Lower leg skin (tissue), 4 donors: ENCODE measurements around the gene FOXI1. TPM values are rescaled to one million over a fixed set of nuclear protein-coding genes. Genes with fewer than 3 reads are reported as not detected.

ENCODE experiments used
- DNase-seq, 2 donors: peaks; one replicate each; pipeline ENCODE4 v3.0.0-alpha.2; 2019; ENCODE audit warnings: low spot score in 2 of 2
- H3K4me3 ChIP-seq: fragments of 200-600 bp; sonication (generic); 2 replicates; pipeline ENCODE4 v1.5.1; 2017; ENCODE audit warnings: mild to moderate bottlenecking, low read depth; ENCODE audit not compliant: poor library complexity, severe bottlenecking
- CTCF ChIP-seq, 3 donors: fragments of 450-650 bp; IDR thresholded peaks; one replicate each; pipeline ENCODE4 v1.5.1; 2016; ENCODE audit warnings: antibody characterized with exemption in 3 of 3, mild to moderate bottlenecking in 3 of 3, moderate library complexity in 2 of 3
- POLR2A ChIP-seq, 2 donors: fragments of 450-650 bp; IDR thresholded peaks; one replicate each; pipeline ENCODE4 v1.6.1; 2016 to 2017; ENCODE audit warnings: antibody characterized with exemption in 2 of 2, mild to moderate bottlenecking in 1 of 2, moderate library complexity in 1 of 2
- WGBS, 2 donors: methylation state at CpG; one replicate each; pipeline ENCODE4 v1.1.5; 2018; 5-methylcytosine and 5-hydroxymethylcytosine counted together
- intact Hi-C: fragments of 100-400 bp; cut with DNase I; formaldehyde crosslinking; loops from one replicate; pipeline ENCODE4 v1.15.0; 2023; ENCODE audit warnings: low total_unique reads
- total RNA-seq, 4 donors: library from RNA; depleted of rRNA; stranded (reverse); fragments of >200 nt; gene quantifications; one replicate each; pipeline ENCODE4 v1.1.0, GENCODE V29; 2016

Gene FOXI1
- total RNA-seq, 4 donors from 2014 or later = 0.46 to 5.3 (median 3.4) TPM

- 83 to 86% methylated on average over 2 of the region's 2 CpGs for WGBS, 2 donors
- intact Hi-C loops = no loop called here
- TF ChIP-seq POLR2A (IDR thresholded peaks at IDR 0.05) (no peak), CTCF (IDR thresholded peaks at IDR 0.05) (no peak)
These were observed 12.0 kb downstream of the FOXI1 start for GRCh38 chr5:170117736-170118135.

GRCh38 chr5:170120576-170120975 lies 14.9 kb downstream of the FOXI1 start:
- 88% methylated on average over 2 of the region's 2 CpGs for WGBS, 2 donors
- DNase-seq = peak in 1 of 2 donors; percentile 9
- intact Hi-C loops = no loop called here
- H3K4me3 ChIP-seq = no peak overlapping the region
- TF ChIP-seq CTCF (IDR thresholded peaks at IDR 0.05) = no peak
- TF ChIP-seq POLR2A (IDR thresholded peaks at IDR 0.05) = no peak

More at GRCh38 chr5:170117736-170118135, 12.0 kb downstream of the FOXI1 start:
- DNase-seq = peak in 1 of 2 donors; percentile 57
- no peak overlapping the region for H3K4me3 ChIP-seq

- intact Hi-C loops = no loop called here
- H3K4me3 ChIP-seq = no peak overlapping the region
- DNase-seq = peak in 1 of 2 donors; percentile 43
- WGBS, 2 donors = 67 to 68% methylated on average over 7 of the region's 7 CpGs
- TF ChIP-seq CTCF (IDR thresholded peaks at IDR 0.05) (no peak), POLR2A (IDR thresholded peaks at IDR 0.05) (no peak)
These were observed 15.6 kb downstream of the FOXI1 start for GRCh38 chr5:170121321-170121720.

GRCh38 chr5:170126061-170126460 lies 20.4 kb downstream of the FOXI1 start:
- WGBS, 2 donors = 76 to 80% methylated on average over 1 of the region's 1 CpG
- DNase-seq = no peak
- no peak overlapping the region for H3K4me3 ChIP-seq
- intact Hi-C loops = no loop called here
- TF ChIP-seq POLR2A (IDR thresholded peaks at IDR 0.05) (no peak), CTCF (IDR thresholded peaks at IDR 0.05) (no peak)

GRCh38 chr5:170126626-170127025 lies 20.9 kb downstream of the FOXI1 start:
- intact Hi-C loops = no loop called here
- WGBS, 2 donors = 78 to 79% methylated on average over 1 of the region's 1 CpG
- no peak for DNase-seq
- no peak overlapping the region for H3K4me3 ChIP-seq
- no peak for TF ChIP-seq POLR2A (IDR thresholded peaks at IDR 0.05)

GRCh38 chr5:170131235-170131634 lies 25.5 kb downstream of the FOXI1 start:
- DNase-seq = peak in 1 of 2 donors; percentile 70
- no peak overlapping the region for H3K4me3 ChIP-seq
- intact Hi-C loops = no loop called here
- no peak for TF ChIP-seq POLR2A (IDR thresholded peaks at IDR 0.05)
- TF ChIP-seq CTCF (IDR thresholded peaks at IDR 0.05) = no peak
- WGBS, 2 donors = 70 to 90% methylated on average over 3 of the region's 3 CpGs
